GM21360 (cell line): ENCODE results near the gene RACK1.

Experiments used
- ATAC-seq: cut with Tn5 transposase; IDR thresholded peaks from one replicate; pipeline ENCODE4 v1.9.1; 2021; ENCODE audit warnings: mild to moderate bottlenecking, moderate library complexity; ENCODE audit not compliant: unreplicated experiment

The RACK1 gene

GRCh38 chr5:181234455-181235306 lies 9.0 kb downstream of the RACK1 start:
- no peak for ATAC-seq

GRCh38 chr5:181233801-181234454 lies 9.8 kb downstream of the RACK1 start:
- no peak for ATAC-seq

- ATAC-seq = no peak
Observed at GRCh38 chr5:181233088-181233800, 10.5 kb downstream of the RACK1 start.

GRCh38 chr5:181232593-181232992 lies 11.1 kb downstream of the RACK1 start:
- ATAC-seq = no peak

- no peak for ATAC-seq
Observed at GRCh38 chr5:181231432-181231831, 12.3 kb downstream of the RACK1 start.

GRCh38 chr5:181230551-181230950 lies 13.2 kb downstream of the RACK1 start:
- ATAC-seq = no peak

GRCh38 chr5:181229996-181230395 lies 13.7 kb downstream of the RACK1 start:
- no peak for ATAC-seq

GRCh38 chr5:181224390-181225229 lies 19.1 kb downstream of the RACK1 start:
- no peak for ATAC-seq

GRCh38 chr5:181223729-181224389 lies 19.8 kb downstream of the RACK1 start:
- ATAC-seq = peak; percentile 0

GRCh38 chr5:181223058-181223728 lies 20.5 kb downstream of the RACK1 start, which contains the start of gene TRIM41:
TSS of gene TRIM41 (plus strand) at chr5:181223281. CDS start at chr5:181224000, 719 bp downstream.
- ATAC-seq = peak; percentile 51

- ATAC-seq = peak; percentile 2
Observed at GRCh38 chr5:181222630-181223057, 21.1 kb downstream of the RACK1 start.

GRCh38 chr5:181221792-181222629 lies 21.7 kb downstream of the RACK1 start:
- peak; percentile 25 for ATAC-seq

- no peak for ATAC-seq
Observed at GRCh38 chr5:181221105-181221791, 22.5 kb downstream of the RACK1 start.

GRCh38 chr5:181220178-181220515 lies 23.6 kb downstream of the RACK1 start:
- no peak for ATAC-seq

- no peak for ATAC-seq
Observed at GRCh38 chr5:181219262-181220177, 24.2 kb downstream of the RACK1 start.

GRCh38 chr5:181218795-181219124 lies 24.9 kb downstream of the RACK1 start:
- ATAC-seq = no peak

GRCh38 chr5:181217803-181218062 lies 26.0 kb downstream of the RACK1 start:
- peak; percentile 9 for ATAC-seq
